Upper lobe of right lung (tissue), 1 donor: ENCODE measurements around the gene GLIS1. TPM values are rescaled to one million over a fixed set of nuclear protein-coding genes. Genes with fewer than 3 reads are reported as not detected.

Experiments
- ATAC-seq: fragments of 200-7000 bp; cut with Tn5 transposase; one replicate; pipeline ENCODE4 v1.9.1; 2020; ENCODE audit warnings: mild to moderate bottlenecking, moderate library complexity
- DNase-seq: peaks from one replicate; pipeline ENCODE4 v3.0.0-alpha.2; 2020
- H3K27ac ChIP-seq: fragments of 200-600 bp; one replicate; pipeline ENCODE4 v1.8.0; 2022
- H3K27me3 ChIP-seq: fragments of 200-600 bp; one replicate; pipeline ENCODE4 v1.8.0; 2022; ENCODE audit warnings: mild to moderate bottlenecking
- H3K36me3 ChIP-seq: fragments of 200-600 bp; one replicate; pipeline ENCODE4 v1.8.0; 2022
- H3K4me1 ChIP-seq: fragments of 200-600 bp; one replicate; pipeline ENCODE4 v1.8.0; 2022
- H3K4me3 ChIP-seq: fragments of 200-600 bp; one replicate; pipeline ENCODE4 v1.8.0; 2022; ENCODE audit warnings: mild to moderate bottlenecking
- H3K9me3 ChIP-seq: fragments of 200-600 bp; one replicate; pipeline ENCODE4 v1.8.0; 2022
- intact Hi-C: fragments of 100-400 bp; cut with DNase I; formaldehyde crosslinking; loops from one replicate; pipeline ENCODE4 v1.11.0; 2022
- total RNA-seq: library from RNA; stranded (reverse); fragmentation: NEBNext Ultra II Directional; extraction: Animal tissue kit (Norgen Biotek cat#: 25700); gene quantifications from one replicate; pipeline ENCODE4 v1.2.1, GENCODE V29; 2021
- TF ChIP-seq, protein P1 (sequence below): fragments of 200-600 bp; IDR thresholded peaks from one replicate; pipeline ENCODE4 v1.8.0; 2022; ENCODE audit warnings: antibody characterized with exemption
- donor health status: DM: no; HTN: yes; CAD: no; lungs with severe emphysema.

GLIS1 gene
- total RNA-seq, 1 donor from 2014 or later: 0.14 TPM

GRCh38 chr1:53598966-53599365 lies 140.0 kb downstream of the GLIS1 start:
- no peak for ATAC-seq
- H3K36me3 ChIP-seq: no peaks in the 10 kb centered on the region
- no peaks in the 10 kb centered on the region for H3K4me1 ChIP-seq
- H3K4me3 ChIP-seq: no peak overlapping the region
- H3K27me3 ChIP-seq: no peaks in the 10 kb centered on the region
- intact Hi-C loops: no loop called here
- TF ChIP-seq, protein P1, sequence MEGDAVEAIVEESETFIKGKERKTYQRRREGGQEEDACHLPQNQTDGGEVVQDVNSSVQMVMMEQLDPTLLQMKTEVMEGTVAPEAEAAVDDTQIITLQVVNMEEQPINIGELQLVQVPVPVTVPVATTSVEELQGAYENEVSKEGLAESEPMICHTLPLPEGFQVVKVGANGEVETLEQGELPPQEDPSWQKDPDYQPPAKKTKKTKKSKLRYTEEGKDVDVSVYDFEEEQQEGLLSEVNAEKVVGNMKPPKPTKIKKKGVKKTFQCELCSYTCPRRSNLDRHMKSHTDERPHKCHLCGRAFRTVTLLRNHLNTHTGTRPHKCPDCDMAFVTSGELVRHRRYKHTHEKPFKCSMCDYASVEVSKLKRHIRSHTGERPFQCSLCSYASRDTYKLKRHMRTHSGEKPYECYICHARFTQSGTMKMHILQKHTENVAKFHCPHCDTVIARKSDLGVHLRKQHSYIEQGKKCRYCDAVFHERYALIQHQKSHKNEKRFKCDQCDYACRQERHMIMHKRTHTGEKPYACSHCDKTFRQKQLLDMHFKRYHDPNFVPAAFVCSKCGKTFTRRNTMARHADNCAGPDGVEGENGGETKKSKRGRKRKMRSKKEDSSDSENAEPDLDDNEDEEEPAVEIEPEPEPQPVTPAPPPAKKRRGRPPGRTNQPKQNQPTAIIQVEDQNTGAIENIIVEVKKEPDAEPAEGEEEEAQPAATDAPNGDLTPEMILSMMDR: no peak
- no peaks in the 10 kb centered on the region for H3K9me3 ChIP-seq
- peak; percentile 32 for DNase-seq
- H3K27ac ChIP-seq: no peak overlapping the region

DNA sequence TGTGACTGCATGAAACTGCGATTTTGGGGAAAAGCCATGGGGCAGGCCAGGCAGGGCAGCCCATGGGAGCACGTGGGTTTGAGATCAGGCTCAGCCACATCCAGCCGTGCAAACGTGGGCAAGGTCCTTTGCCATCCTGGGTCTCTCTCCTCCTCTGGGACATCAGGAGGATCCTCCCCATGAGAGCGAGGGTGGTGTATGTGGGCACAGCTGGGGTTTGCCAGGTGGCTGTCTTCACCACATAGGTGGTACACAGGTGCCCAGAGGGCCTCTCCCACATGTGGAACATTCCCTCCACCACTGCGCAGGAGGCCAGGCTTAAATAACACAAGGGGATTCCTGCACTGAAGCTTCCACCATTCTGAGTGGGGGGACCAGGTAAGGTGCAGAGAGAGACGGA lies 143.1 kb downstream of the GLIS1 start:
- no peak for DNase-seq
- intact Hi-C loops: no loop called here
- no peaks in the 10 kb centered on the region for H3K27me3 ChIP-seq
- H3K27ac ChIP-seq: no peak overlapping the region
- ATAC-seq: no peak
- TF ChIP-seq, protein P1: no peak
- H3K36me3 ChIP-seq: no peaks in the 10 kb centered on the region
- H3K9me3 ChIP-seq: no peaks in the 10 kb centered on the region
- no peaks in the 10 kb centered on the region for H3K4me1 ChIP-seq
- no peak overlapping the region for H3K4me3 ChIP-seq

- Histone ChIP-seq H3K9me3 (no peaks in the 10 kb centered on the region), H3K4me1 (no peaks in the 10 kb centered on the region), H3K27ac (no peak overlapping the region), H3K27me3 (no peaks in the 10 kb centered on the region), H3K36me3 (no peaks in the 10 kb centered on the region), H3K4me3 (no peak overlapping the region)
- TF ChIP-seq, protein P1: no peak
- DNase-seq (peak; percentile 61), ATAC-seq (no peak)
- intact Hi-C loops: no loop called here
Observed at GRCh38 chr1:53594391-53595180, 144.4 kb downstream of the GLIS1 start.

DNA sequence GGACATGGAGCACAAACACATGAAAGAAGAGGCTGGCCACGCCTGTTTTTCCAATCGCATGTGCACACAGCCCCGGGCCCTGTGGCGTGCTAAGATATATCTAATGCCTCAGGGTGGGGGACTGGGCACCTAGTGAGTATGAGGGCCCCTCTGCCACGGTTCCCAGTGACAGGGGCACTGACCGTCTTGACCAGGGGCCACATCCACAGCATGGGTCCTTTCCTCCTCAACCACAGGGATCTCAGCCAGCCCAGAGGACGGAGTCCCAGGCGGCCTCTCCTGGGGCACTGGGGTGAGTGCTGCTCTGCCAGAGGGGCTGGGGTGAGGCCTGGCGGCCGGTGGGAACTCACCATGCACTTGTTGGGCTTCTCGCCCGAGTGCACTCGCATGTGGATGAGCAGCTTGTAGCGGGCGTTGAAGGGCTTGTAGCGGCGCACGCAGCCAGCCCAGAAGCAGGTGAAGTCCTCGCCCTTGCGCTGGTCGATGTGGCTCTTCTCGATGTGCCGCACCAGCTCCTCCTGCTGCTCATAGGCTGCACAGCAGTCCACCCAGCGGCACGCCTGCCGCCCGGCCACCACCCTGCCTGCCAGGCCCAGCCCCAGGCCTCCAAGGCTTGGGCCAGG lies 145.1 kb downstream of the GLIS1 start:
- ATAC-seq (peak; percentile 80), DNase-seq (peak; percentile 84)
- Histone ChIP-seq H3K27me3 (no peaks in the 10 kb centered on the region), H3K27ac (no peak overlapping the region), H3K36me3 (no peaks in the 10 kb centered on the region), H3K4me1 (no peaks in the 10 kb centered on the region), H3K9me3 (no peaks in the 10 kb centered on the region), H3K4me3 (no peak overlapping the region)
- intact Hi-C loops: no loop called here
- TF ChIP-seq, protein P1: peak; percentile 42

DNA sequence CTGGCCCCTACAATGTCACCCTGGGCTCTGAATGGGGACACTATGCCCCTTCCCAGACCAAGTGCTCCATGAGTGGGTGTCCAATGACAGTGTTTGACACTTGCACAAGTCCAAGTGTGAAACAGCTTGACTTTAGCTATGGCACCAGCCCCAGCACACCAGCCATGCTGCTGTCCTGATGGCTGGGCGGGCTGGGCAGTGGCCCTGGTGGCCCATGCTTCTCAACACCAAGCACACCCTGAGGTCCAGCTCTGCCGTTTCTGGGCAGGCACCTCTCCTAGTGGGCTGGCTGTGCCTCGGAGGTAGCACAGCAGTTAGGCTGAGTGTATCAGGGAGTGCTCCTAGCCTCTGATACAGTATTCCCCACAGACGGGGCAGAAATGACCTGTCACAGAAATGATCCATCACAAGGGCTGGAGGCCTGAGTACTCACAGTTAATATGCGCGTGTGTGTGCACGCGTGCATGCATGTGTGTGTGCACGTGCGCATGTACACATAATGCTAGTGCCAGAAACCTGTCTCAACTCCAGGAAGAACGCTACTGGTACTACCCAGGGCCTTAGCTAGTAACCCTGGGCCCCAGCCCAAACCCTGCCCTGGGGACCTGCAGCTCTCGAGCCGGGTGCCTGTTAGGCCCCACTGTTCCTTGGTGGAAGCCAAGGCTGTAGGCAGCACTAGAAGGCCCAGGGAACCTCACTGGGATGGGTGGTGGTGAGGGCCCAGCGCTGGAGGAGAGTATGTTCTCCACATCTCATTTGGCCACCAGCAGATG lies 145.8 kb downstream of the GLIS1 start:
- Histone ChIP-seq H3K4me1 (no peaks in the 10 kb centered on the region), H3K4me3 (no peak overlapping the region), H3K27ac (no peak overlapping the region), H3K9me3 (no peaks in the 10 kb centered on the region), H3K36me3 (no peaks in the 10 kb centered on the region), H3K27me3 (no peaks in the 10 kb centered on the region)
- TF ChIP-seq, protein P1: no peak
- intact Hi-C loops: no loop called here
- ATAC-seq (no peak), DNase-seq (peak; percentile 58)
